ENCODE data around the gene DENND4A.

DNA sequence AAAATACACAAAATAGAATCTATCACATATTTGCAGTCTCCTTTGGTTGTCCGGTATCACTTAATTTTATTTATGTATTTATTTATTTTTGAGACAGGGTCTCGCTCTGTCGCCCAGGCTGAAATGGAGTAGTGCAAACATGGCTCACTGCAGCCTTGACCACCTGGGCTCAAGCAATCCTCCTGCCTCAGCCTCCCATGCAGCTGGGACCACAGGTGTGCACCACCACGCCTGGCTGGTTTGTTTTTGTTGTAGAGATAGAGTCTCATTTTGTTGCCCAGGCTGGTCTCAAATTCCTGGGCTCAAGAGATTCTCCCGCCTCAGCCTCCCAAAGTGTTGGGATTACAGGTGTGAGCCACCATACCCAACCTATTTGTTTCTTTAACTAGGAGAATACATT is 33.9 kb downstream of the DENND4A start:
- TF ChIP-seq, protein P1, sequence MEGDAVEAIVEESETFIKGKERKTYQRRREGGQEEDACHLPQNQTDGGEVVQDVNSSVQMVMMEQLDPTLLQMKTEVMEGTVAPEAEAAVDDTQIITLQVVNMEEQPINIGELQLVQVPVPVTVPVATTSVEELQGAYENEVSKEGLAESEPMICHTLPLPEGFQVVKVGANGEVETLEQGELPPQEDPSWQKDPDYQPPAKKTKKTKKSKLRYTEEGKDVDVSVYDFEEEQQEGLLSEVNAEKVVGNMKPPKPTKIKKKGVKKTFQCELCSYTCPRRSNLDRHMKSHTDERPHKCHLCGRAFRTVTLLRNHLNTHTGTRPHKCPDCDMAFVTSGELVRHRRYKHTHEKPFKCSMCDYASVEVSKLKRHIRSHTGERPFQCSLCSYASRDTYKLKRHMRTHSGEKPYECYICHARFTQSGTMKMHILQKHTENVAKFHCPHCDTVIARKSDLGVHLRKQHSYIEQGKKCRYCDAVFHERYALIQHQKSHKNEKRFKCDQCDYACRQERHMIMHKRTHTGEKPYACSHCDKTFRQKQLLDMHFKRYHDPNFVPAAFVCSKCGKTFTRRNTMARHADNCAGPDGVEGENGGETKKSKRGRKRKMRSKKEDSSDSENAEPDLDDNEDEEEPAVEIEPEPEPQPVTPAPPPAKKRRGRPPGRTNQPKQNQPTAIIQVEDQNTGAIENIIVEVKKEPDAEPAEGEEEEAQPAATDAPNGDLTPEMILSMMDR (IDR thresholded peaks at IDR 0.05): no peak
- no peak for TF ChIP-seq POLR2A (IDR thresholded peaks at IDR 0.05)
